Measurements from ENCODE around the gene ATG7. TPM values are rescaled to one million over a fixed set of nuclear protein-coding genes. Genes with fewer than 3 reads are reported as not detected.
A peak's percentile ranks its signal among the peaks of the same experiment; 100 is the strongest.

ATG7 gene
- total and polyA plus RNA-seq, 12 donors: 9.1 to 118 (median 40.0) TPM

DNA sequence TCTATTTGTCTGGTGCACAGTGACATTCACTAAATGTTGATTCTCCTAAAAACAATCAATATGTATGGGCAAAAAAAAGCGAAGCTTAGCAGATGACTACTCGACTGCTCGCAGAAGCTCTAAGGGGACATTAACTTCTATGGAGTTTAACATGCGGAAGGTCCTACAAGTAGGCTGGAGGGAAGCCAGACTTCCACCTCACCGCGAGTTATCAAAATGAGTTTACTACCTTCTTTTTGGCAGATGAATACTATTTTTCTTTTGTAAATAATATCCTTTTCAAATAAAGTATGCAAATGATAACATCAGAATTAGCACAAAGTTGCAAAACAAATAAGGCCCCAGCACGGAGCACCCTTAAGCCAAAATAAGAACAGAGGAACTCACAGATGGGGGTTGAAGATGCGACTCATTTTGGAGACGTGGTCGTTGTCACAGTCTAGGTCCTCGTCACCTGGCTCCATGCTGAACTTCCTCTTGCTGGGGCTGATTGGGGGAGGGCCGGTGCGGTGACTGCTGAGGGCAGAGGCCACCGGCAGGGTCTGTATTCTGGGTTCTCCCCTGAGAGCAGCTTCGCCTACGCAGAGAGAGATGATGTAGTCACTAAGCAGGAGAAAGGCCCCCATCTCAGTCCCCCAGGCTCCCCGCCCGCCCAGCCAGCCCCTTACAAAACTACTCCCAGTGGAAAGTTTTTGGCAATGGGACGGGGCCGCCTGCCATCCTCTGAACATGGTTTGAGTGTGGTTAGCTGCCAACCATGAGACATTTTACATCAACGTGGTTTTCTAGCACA, 329.4 kb downstream of the ATG7 start:
- Histone ChIP-seq H3K4me3 (no peak overlapping the region), H3K27ac (peak overlapping the region; percentile 22 to 91 (median 78)), H3K4me1 (replicated peaks in 1 of 2) (peaks cover 19 to 44% of the 10 kb centered on the region in 2 donors), H3K27me3 (no peaks in the 10 kb centered on the region), H3K36me3 (replicated peaks in 1 of 2) (peaks cover 0 to 14% of the 10 kb centered on the region in 2 donors), H3K9me3 (replicated peaks in 1 of 3) (no peaks in the 10 kb centered on the region)
- no peak for TF ChIP-seq POLR2A (IDR thresholded peaks at IDR 0.05)
- TF ChIP-seq, protein P1, sequence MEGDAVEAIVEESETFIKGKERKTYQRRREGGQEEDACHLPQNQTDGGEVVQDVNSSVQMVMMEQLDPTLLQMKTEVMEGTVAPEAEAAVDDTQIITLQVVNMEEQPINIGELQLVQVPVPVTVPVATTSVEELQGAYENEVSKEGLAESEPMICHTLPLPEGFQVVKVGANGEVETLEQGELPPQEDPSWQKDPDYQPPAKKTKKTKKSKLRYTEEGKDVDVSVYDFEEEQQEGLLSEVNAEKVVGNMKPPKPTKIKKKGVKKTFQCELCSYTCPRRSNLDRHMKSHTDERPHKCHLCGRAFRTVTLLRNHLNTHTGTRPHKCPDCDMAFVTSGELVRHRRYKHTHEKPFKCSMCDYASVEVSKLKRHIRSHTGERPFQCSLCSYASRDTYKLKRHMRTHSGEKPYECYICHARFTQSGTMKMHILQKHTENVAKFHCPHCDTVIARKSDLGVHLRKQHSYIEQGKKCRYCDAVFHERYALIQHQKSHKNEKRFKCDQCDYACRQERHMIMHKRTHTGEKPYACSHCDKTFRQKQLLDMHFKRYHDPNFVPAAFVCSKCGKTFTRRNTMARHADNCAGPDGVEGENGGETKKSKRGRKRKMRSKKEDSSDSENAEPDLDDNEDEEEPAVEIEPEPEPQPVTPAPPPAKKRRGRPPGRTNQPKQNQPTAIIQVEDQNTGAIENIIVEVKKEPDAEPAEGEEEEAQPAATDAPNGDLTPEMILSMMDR (IDR thresholded peaks at IDR 0.05): no peak
- no peak for DNase-seq
- intact Hi-C loops (cut with DNase I): no loop called here
- 72 to 82% (median 77%) methylated on average over 19 to 21 of the region's 21 CpGs for WGBS, 4 donors

GRCh38 chr3:11602239-11602840, 330.1 kb downstream of the ATG7 start:
- no peak for TF ChIP-seq POLR2A (IDR thresholded peaks at IDR 0.05)
- TF ChIP-seq, protein P1 (IDR thresholded peaks at IDR 0.05): no peak
- intact Hi-C loops (cut with DNase I): no loop called here
- H3K27me3 ChIP-seq: no peaks in the 10 kb centered on the region

GRCh38 chr3:11602886-11603527, 330.8 kb downstream of the ATG7 start:
- H3K36me3 ChIP-seq (replicated peaks in 1 of 2): peaks cover 0 to 14% of the 10 kb centered on the region in 2 donors
- no peaks in the 10 kb centered on the region for H3K27me3 ChIP-seq
- H3K27ac ChIP-seq: peak overlapping the region in 4 of 5 donors; percentile 4 to 87 (median 34)
- H3K4me1 ChIP-seq (replicated peaks in 1 of 2): peaks cover 27 to 50% of the 10 kb centered on the region in 2 donors
- TF ChIP-seq, protein P1 (IDR thresholded peaks at IDR 0.05): no peak
- no peak for TF ChIP-seq POLR2A (IDR thresholded peaks at IDR 0.05)
- DNase-seq: no peak
- no peaks in the 10 kb centered on the region for H3K9me3 ChIP-seq (replicated peaks in 1 of 3)
- no peak overlapping the region for H3K4me3 ChIP-seq
- 85 to 88% (median 88%) methylated on average over 5 of the region's 5 CpGs for WGBS, 4 donors
- intact Hi-C loops (cut with DNase I): no loop called here

More at GRCh38 chr3:11602239-11602840, 330.1 kb downstream of the ATG7 start:
- peak overlapping the region in 3 of 5 donors; percentile 78 to 91 (median 83) for H3K27ac ChIP-seq
- WGBS, 4 donors: 78 to 88% (median 82%) methylated on average over 11 of the region's 11 CpGs
- DNase-seq: no peak
- H3K4me1 ChIP-seq (replicated peaks in 1 of 2): peaks cover 20 to 43% of the 10 kb centered on the region in 2 donors
- peaks cover 0 to 14% of the 10 kb centered on the region in 2 donors for H3K36me3 ChIP-seq (replicated peaks in 1 of 2)
- H3K9me3 ChIP-seq (replicated peaks in 1 of 3): no peaks in the 10 kb centered on the region
- H3K4me3 ChIP-seq: no peak overlapping the region

DNA sequence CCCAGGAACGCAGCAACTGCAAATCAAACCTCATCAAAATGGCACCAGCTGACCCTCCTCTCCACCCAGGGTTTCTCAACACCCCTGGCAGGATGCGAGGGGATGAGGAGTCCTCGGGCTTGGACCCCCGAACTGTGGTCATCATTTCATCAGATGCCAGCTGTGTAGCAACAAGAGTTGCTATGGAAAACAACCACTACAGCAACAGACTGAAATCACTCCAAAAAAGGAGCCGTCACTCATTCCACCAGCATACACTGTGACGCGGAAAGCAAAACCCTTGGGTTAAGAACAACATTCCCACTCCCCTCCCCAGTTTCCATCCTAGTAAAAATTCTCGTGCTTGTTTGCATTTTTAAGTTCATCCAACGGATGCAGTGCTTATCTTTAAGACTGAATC, 331.4 kb downstream of the ATG7 start:
- DNase-seq: no peak
- Histone ChIP-seq H3K9me3 (replicated peaks in 1 of 3) (no peaks in the 10 kb centered on the region), H3K4me1 (replicated peaks in 1 of 2) (peaks cover 32 to 56% of the 10 kb centered on the region in 2 donors), H3K36me3 (replicated peaks in 1 of 2) (peaks cover 0 to 14% of the 10 kb centered on the region in 2 donors), H3K27ac (peak overlapping the region in 4 of 5 donors; percentile 4 to 87 (median 34)), H3K4me3 (no peak overlapping the region), H3K27me3 (no peaks in the 10 kb centered on the region)
- WGBS, 4 donors: 57 to 65% (median 59%) methylated on average over 9 of the region's 9 CpGs
- TF ChIP-seq POLR2A (IDR thresholded peaks at IDR 0.05): no peak
- TF ChIP-seq, protein P1 (IDR thresholded peaks at IDR 0.05): no peak
- intact Hi-C loops (cut with DNase I): no loop called here
